ENCODE data around the gene CABLES2. TPM values are rescaled to one million over a fixed set of nuclear protein-coding genes. Genes with fewer than 3 reads are reported as not detected.

The CABLES2 gene
- total and polyA plus RNA-seq, 2 of the 4 experiments (the other 2 are of a cell fraction): 1.4 to 5.1 TPM

- H4K8ac ChIP-seq (ENCODE audit: low read depth in 2 of 2, low read length in 2 of 2): no peak overlapping the region
- no peaks in the 10 kb centered on the region for H3K36me3 ChIP-seq (ENCODE audit: control insufficient read depth, insufficient read depth, low read length)
- no peak overlapping the region for H3K4me3 ChIP-seq (ENCODE audit: insufficient read depth, low read depth, low read length)
- WGBS, 2 experiments (ENCODE audit: extremely low coverage in 2 of 2, insufficient read length in 1 of 2): 85 to 100% methylated on average over 1 of the region's 3 CpGs
- H4K20me1 ChIP-seq (ENCODE audit: insufficient read depth, low read length): no peaks in the 10 kb centered on the region
- H4K5ac ChIP-seq (ENCODE audit: low read depth, low read length): no peak overlapping the region
- H3K4me1 ChIP-seq (ENCODE audit: control insufficient read depth, insufficient read depth, low read length): no peaks in the 10 kb centered on the region
- no peak overlapping the region for H2AFZ ChIP-seq (replicated peaks; ENCODE audit: low read length, poor library complexity)
- H3K4me2 ChIP-seq (ENCODE audit: low read depth, low read length): no peak overlapping the region
- no peak overlapping the region for H2BK15ac ChIP-seq (ENCODE audit: low read depth, low read length)
- no peak overlapping the region for H3K23ac ChIP-seq (ENCODE audit: low read depth, low read length)
- H2BK5ac ChIP-seq (ENCODE audit: low read depth, low read length, poor library complexity, severe bottlenecking): no peak overlapping the region
- no peak overlapping the region for H2BK120ac ChIP-seq (ENCODE audit: low read depth, low read length)
- DNase-seq (no peak), ATAC-seq (ENCODE audit: low read depth) (no peak)
- no peak overlapping the region for H3K9ac ChIP-seq (ENCODE audit: low read depth, low read length)
- H4K91ac ChIP-seq (ENCODE audit: insufficient read depth, low read depth, low read length): no peak overlapping the region
- H3K18ac ChIP-seq (ENCODE audit: low read depth, low read length): no peak overlapping the region
- dilution Hi-C loops (cut with HindIII; ENCODE audit: low sequenced_read_pairs, unreplicated experiment): no loop called here
- H2BK20ac ChIP-seq (ENCODE audit: low read depth, low read length): no peak overlapping the region
- no peak overlapping the region for H2AK5ac ChIP-seq (ENCODE audit: low read depth, low read length)
- ChIA-PET CTCF (no interaction called here), POLR2A (ENCODE audit: unreplicated experiment) (no interaction called here)
- intact Hi-C loops (cut with micrococcal nuclease): no loop called here
- no peak for TF ChIP-seq MAFK (IDR thresholded peaks at IDR 0.05; ENCODE audit: low read depth, low read length)
- no peak for TF ChIP-seq SMC3 (IDR thresholded peaks at IDR 0.05; ENCODE audit: low read depth, low read length)
- TF ChIP-seq MXI1 (IDR thresholded peaks at IDR 0.05; ENCODE audit: borderline replicate concordance, low read depth, low read length): no peak
- TF ChIP-seq ELK1 (IDR thresholded peaks at IDR 0.05; ENCODE audit: borderline replicate concordance, low read depth, low read length): no peak
- no peak for TF ChIP-seq CHD1 (IDR thresholded peaks at IDR 0.05; ENCODE audit: low read depth, low read length)
- in situ Hi-C loops (cut with MboI; ENCODE audit: low sequenced_read_pairs): no loop called here
- H3K9me1 ChIP-seq (ENCODE audit: insufficient read depth, low read length): no peaks in the 10 kb centered on the region
- no peaks in the 10 kb centered on the region for H3K79me1 ChIP-seq (ENCODE audit: low read depth in 1 of 2, low read length in 2 of 2)
- no peaks in the 10 kb centered on the region for H3K9me3 ChIP-seq (ENCODE audit: control insufficient read depth, insufficient read depth, low read length)
- H2AK9ac ChIP-seq (replicated peaks; ENCODE audit: low read depth, low read length, poor library complexity): no peak overlapping the region
- no TSS peak for BruUV-seq (replicated peaks)
- no peak overlapping the region for H3K27ac ChIP-seq (ENCODE audit: insufficient read depth, low read length)
- no peak overlapping the region for H3K4ac ChIP-seq (ENCODE audit: low read depth, low read length)
- no peak overlapping the region for H3K56ac ChIP-seq (ENCODE audit: extremely low read depth, insufficient read depth, low read length)
- H3K14ac ChIP-seq (replicated peaks; ENCODE audit: low read depth, low read length): no peak overlapping the region
- peaks cover 52% of the 10 kb centered on the region for H3K27me3 ChIP-seq (ENCODE audit: control insufficient read depth, insufficient read depth, low read length)
Observed at GRCh38 chr20:62451970-62452369, 44.9 kb upstream of the CABLES2 start.

All from IMR-90 (cell line).